ENCODE data around the gene ADARB2. TPM values are rescaled to one million over a fixed set of nuclear protein-coding genes. Genes with fewer than 3 reads are reported as not detected.

Gene ADARB2
- total and polyA plus RNA-seq, 2 donors, result 0.66 to 2.5 TPM

DNA sequence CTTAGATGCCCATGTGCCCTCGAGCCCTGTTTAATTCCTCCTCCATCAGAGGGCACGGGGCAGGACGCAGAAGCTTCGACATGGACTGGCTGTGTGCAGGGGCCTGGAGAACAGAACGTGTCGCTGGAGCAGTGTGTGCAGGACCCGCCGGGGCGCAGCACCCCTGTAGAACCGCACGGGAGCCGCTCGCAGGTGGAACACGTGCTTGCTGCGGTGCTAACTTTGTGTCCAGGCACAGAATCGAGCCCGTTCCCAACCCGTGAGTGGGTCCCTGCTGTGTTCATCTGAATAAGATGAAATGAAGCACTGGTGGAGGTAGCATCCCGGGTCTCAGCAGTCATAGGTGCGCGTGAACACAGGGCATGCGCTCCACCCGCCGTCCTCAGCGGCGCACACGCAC is 564.2 kb downstream of the ADARB2 start:
- Histone ChIP-seq H3K27ac (ENCODE audit: low read depth in 1 of 2, low read length in 1 of 2) (no peak overlapping the region), H3K27me3 (ENCODE audit: control insufficient read depth in 2 of 2, insufficient read depth in 1 of 2, low read length in 1 of 2) (no peaks in the 10 kb centered on the region), H3K4me3 (ENCODE audit: low read length in 2 of 2) (no peak overlapping the region), H3K9me3 (ENCODE audit: control insufficient read depth in 2 of 2, insufficient read depth in 1 of 2, low read length in 1 of 2) (no peaks in the 10 kb centered on the region), H3K4me1 (ENCODE audit: control insufficient read depth in 2 of 2, insufficient read depth in 2 of 2, low read length in 2 of 2) (no peaks in the 10 kb centered on the region), H3K36me3 (ENCODE audit: control insufficient read depth in 2 of 2, insufficient read depth in 2 of 2, low read length in 1 of 2) (no peaks in the 10 kb centered on the region)
- no peak for DNase-seq (ENCODE audit: low read depth in 6 of 9, low spot score in 9 of 9)
- WGBS, result 95% methylated on average over 27 of the region's 27 CpGs

DNA sequence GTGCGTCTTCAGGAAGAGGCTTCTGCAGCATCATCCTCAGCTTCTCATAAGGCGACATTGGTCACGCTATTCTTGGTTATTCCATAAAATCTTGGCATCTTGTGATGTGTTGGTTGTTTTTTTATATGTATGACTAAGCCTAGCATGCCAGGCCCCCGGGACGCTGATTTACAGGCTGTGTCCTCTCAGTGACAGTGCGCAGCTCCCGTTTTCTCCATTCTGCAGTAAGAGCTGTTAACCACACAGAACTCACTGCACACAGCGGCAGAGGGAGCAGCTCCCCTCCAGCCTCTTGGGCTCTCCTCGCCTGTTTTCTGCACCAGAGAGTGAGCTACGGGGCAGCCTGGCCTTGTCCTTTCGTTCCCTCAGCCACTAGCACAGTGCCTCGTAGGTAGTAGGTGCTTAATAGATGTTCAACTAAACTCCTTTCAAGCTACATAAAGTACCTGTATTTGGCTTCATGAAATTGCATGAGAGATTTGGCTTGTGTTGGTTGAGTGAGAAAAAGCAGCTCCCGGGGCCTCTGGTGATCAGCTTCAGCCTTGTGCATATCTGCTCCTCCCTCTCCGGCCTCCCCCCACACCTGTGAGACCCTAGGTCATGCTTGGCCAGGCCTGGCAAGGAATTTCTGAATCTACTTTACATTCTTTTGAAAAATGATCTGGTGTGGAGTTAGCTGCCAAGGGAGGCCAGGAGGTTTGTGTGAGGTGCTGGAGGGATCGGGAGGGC is 564.9 kb downstream of the ADARB2 start:
- Histone ChIP-seq H3K27me3 (ENCODE audit: control insufficient read depth in 2 of 2, insufficient read depth in 1 of 2, low read length in 1 of 2) (no peaks in the 10 kb centered on the region), H3K27ac (ENCODE audit: low read depth in 1 of 2, low read length in 1 of 2) (no peak overlapping the region), H3K36me3 (ENCODE audit: control insufficient read depth in 2 of 2, insufficient read depth in 2 of 2, low read length in 1 of 2) (no peaks in the 10 kb centered on the region), H3K9me3 (ENCODE audit: control insufficient read depth in 2 of 2, insufficient read depth in 1 of 2, low read length in 1 of 2) (no peaks in the 10 kb centered on the region), H3K4me1 (ENCODE audit: control insufficient read depth in 2 of 2, insufficient read depth in 2 of 2, low read length in 2 of 2) (no peaks in the 10 kb centered on the region), H3K4me3 (ENCODE audit: low read length in 2 of 2) (no peak overlapping the region)
- WGBS, result 89% methylated on average over 15 of the region's 15 CpGs
- DNase-seq (ENCODE audit: low read depth in 6 of 9, low spot score in 9 of 9), result no peak

DNA sequence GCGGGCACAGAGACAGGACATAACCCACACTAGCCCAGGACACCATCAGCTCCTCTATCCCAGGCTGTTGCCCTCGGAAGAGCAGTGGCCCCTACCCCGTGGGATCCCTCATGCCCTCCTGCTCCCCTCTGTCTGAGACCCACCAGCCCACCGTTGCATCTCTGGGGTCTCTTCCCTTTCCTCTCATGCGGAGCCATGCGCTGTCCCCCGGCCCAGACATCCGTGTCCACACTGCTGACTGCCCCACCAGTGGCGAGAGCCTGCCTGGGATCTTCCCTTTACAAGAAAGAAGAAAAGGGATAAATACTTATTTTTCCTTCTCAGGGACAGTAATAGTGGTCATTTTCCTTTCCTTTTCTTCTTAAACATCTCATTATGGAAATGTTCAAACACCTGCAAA is 565.7 kb downstream of the ADARB2 start:
- 90% methylated on average over 9 of the region's 9 CpGs for whole genome bisulfite sequencing
- no peak overlapping the region for H3K4me3 ChIP-seq (ENCODE audit: low read length in 2 of 2)
- no peaks in the 10 kb centered on the region for H3K27me3 ChIP-seq (ENCODE audit: control insufficient read depth in 2 of 2, insufficient read depth in 1 of 2, low read length in 1 of 2)
- H3K36me3 ChIP-seq (ENCODE audit: control insufficient read depth in 2 of 2, insufficient read depth in 2 of 2, low read length in 1 of 2), result no peaks in the 10 kb centered on the region
- no peak for DNase-seq (ENCODE audit: low read depth in 6 of 9, low spot score in 9 of 9)
- H3K4me1 ChIP-seq (ENCODE audit: control insufficient read depth in 2 of 2, insufficient read depth in 2 of 2, low read length in 2 of 2), result no peaks in the 10 kb centered on the region
- H3K9me3 ChIP-seq (ENCODE audit: control insufficient read depth in 2 of 2, insufficient read depth in 1 of 2, low read length in 1 of 2), result no peaks in the 10 kb centered on the region
- no peak overlapping the region for H3K27ac ChIP-seq (ENCODE audit: low read depth in 1 of 2, low read length in 1 of 2)

DNA sequence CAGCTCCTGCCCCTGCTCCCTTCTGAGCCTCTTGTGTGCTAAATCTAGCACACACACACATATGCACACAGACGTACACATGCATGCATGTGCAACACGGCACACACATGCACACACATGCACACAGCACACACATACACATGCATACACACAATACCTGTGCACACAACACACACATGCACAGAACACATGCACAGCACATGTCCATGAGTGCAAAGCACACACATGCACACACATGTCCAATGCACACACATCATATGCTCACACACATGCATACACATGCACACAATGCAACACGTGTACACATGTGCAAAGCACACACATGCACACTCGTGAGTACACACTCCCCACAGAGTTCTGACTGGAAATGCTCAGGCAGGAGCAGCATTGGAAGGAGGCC is 566.1 kb downstream of the ADARB2 start:
- H3K4me1 ChIP-seq (ENCODE audit: control insufficient read depth in 2 of 2, insufficient read depth in 2 of 2, low read length in 2 of 2), result no peaks in the 10 kb centered on the region
- H3K9me3 ChIP-seq (ENCODE audit: control insufficient read depth in 2 of 2, insufficient read depth in 1 of 2, low read length in 1 of 2), result no peaks in the 10 kb centered on the region
- no peaks in the 10 kb centered on the region for H3K36me3 ChIP-seq (ENCODE audit: control insufficient read depth in 2 of 2, insufficient read depth in 2 of 2, low read length in 1 of 2)
- no peak overlapping the region for H3K4me3 ChIP-seq (ENCODE audit: low read length in 2 of 2)
- H3K27ac ChIP-seq (ENCODE audit: low read depth in 1 of 2, low read length in 1 of 2), result no peak overlapping the region
- DNase-seq (ENCODE audit: low read depth in 6 of 9, low spot score in 9 of 9), result no peak
- H3K27me3 ChIP-seq (ENCODE audit: control insufficient read depth in 2 of 2, insufficient read depth in 1 of 2, low read length in 1 of 2), result no peaks in the 10 kb centered on the region
- WGBS, result 95% methylated on average over 4 of the region's 4 CpGs

DNA sequence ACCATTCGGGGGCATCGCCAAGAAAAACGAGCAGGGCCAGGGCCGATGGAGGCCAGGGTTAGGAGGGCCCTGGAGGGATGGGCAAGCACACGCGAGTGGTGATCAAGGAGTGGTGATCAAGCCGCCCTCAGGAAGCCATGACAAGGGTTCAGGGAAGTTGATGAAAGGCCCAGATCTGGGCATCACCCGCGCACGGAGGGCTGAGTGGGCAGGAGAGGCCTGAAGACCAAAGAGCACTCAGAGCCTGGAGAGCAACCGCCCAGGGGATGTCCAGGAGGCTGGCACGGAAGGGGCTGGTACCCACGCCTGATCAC is 566.5 kb downstream of the ADARB2 start:
- WGBS, result 96% methylated on average over 13 of the region's 13 CpGs
- no peaks in the 10 kb centered on the region for H3K36me3 ChIP-seq (ENCODE audit: control insufficient read depth in 2 of 2, insufficient read depth in 2 of 2, low read length in 1 of 2)
- H3K27ac ChIP-seq (ENCODE audit: low read depth in 1 of 2, low read length in 1 of 2), result no peak overlapping the region
- no peaks in the 10 kb centered on the region for H3K9me3 ChIP-seq (ENCODE audit: control insufficient read depth in 2 of 2, insufficient read depth in 1 of 2, low read length in 1 of 2)
- H3K4me3 ChIP-seq (ENCODE audit: low read length in 2 of 2), result no peak overlapping the region
- H3K27me3 ChIP-seq (ENCODE audit: control insufficient read depth in 2 of 2, insufficient read depth in 1 of 2, low read length in 1 of 2), result no peaks in the 10 kb centered on the region
- no peaks in the 10 kb centered on the region for H3K4me1 ChIP-seq (ENCODE audit: control insufficient read depth in 2 of 2, insufficient read depth in 2 of 2, low read length in 2 of 2)
- DNase-seq (ENCODE audit: low read depth in 6 of 9, low spot score in 9 of 9), result no peak

DNA sequence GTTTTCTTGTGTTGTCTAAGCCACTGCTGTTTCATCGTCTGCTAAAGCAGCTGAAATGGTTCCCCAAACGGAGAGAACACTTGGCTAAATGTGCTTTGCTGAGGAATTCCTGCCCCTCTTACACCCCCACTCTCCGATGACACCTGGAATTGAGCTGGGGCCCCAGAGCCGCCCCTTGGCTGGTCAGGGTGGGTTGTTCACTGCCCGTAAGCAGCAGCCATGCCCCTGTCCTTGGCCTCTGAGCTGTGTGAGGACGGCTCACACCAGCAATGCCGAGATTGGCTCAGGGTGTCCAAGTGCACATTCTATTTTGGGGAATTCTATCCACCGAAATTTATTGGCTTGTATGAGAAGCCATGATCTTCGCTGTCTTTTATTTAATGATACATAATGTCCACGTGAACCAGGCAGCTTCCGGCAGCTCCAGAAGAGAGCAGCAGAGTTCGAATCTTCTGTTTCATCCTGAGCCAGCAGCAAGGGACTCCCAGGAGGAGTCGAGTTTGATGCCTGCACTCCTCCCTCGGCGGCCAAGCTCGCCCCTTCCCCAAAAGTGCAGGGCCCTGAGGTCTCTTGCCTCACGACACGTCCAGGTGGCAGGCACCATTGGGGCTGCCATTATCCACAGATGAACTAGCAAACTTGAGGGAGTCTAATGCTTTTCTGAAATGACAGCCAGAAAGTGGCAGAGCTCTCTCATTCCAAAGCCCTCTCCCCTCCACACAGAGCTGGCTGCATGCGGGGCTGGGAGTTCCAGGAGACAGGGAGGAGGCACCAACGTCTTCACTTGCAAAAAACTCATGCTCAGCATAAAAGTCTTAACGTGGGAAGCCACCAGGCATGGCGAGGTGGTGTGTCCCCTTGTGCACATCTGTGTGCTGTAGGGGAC is 567.1 kb downstream of the ADARB2 start:
- Histone ChIP-seq H3K9me3 (ENCODE audit: control insufficient read depth in 2 of 2, insufficient read depth in 1 of 2, low read length in 1 of 2) (no peaks in the 10 kb centered on the region), H3K27me3 (ENCODE audit: control insufficient read depth in 2 of 2, insufficient read depth in 1 of 2, low read length in 1 of 2) (no peaks in the 10 kb centered on the region), H3K4me3 (ENCODE audit: low read length in 2 of 2) (no peak overlapping the region), H3K36me3 (ENCODE audit: control insufficient read depth in 2 of 2, insufficient read depth in 2 of 2, low read length in 1 of 2) (no peaks in the 10 kb centered on the region), H3K27ac (ENCODE audit: low read depth in 1 of 2, low read length in 1 of 2) (no peak overlapping the region), H3K4me1 (ENCODE audit: control insufficient read depth in 2 of 2, insufficient read depth in 2 of 2, low read length in 2 of 2) (no peaks in the 10 kb centered on the region)
- 82% methylated on average over 22 of the region's 22 CpGs for WGBS
- DNase-seq (ENCODE audit: low read depth in 6 of 9, low spot score in 9 of 9), result no peak

DNA sequence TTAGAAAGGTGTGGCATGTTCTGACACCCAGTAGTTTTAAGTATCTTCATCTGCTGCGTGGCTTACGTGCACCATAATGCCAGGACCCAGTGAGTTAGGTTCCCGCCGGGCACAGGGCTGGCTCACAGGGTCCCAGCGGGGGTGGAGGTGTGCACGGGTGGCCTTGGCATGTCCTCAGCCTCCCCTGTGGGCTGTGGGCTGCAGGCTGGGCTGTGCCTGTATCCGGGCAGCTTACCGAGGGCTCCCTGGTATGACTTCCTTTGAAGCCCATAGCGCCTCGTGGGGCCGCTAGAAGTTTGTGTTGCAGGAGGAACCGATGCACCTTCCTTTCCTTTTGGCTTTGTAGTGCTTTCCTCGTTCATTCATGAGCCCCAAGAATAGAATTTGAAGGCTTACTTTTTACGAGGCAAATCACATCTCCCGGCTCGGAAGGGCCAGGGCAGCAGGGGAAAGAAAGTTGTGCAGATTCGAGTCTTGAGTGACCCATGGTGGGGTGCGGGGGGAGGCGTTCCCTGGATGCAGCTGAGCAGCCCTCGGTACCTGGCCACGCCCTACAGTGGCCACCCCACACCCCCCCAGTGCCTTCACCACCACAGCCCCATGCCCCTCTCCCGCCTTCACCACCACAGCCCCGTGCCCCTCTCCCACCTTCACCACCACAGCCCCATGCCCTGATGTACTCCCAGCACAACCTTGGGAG is 568.0 kb downstream of the ADARB2 start:
- no peak overlapping the region for H3K27ac ChIP-seq (ENCODE audit: low read depth in 1 of 2, low read length in 1 of 2)
- no peaks in the 10 kb centered on the region for H3K36me3 ChIP-seq (ENCODE audit: control insufficient read depth in 2 of 2, insufficient read depth in 2 of 2, low read length in 1 of 2)
- no peak for DNase-seq (ENCODE audit: low read depth in 6 of 9, low spot score in 9 of 9)
- no peak overlapping the region for H3K4me3 ChIP-seq (ENCODE audit: low read length in 2 of 2)
- no peaks in the 10 kb centered on the region for H3K27me3 ChIP-seq (ENCODE audit: control insufficient read depth in 2 of 2, insufficient read depth in 1 of 2, low read length in 1 of 2)
- no peaks in the 10 kb centered on the region for H3K4me1 ChIP-seq (ENCODE audit: control insufficient read depth in 2 of 2, insufficient read depth in 2 of 2, low read length in 2 of 2)
- 84% methylated on average over 23 of the region's 23 CpGs for WGBS
- H3K9me3 ChIP-seq (ENCODE audit: control insufficient read depth in 2 of 2, insufficient read depth in 1 of 2, low read length in 1 of 2), result no peaks in the 10 kb centered on the region

DNA sequence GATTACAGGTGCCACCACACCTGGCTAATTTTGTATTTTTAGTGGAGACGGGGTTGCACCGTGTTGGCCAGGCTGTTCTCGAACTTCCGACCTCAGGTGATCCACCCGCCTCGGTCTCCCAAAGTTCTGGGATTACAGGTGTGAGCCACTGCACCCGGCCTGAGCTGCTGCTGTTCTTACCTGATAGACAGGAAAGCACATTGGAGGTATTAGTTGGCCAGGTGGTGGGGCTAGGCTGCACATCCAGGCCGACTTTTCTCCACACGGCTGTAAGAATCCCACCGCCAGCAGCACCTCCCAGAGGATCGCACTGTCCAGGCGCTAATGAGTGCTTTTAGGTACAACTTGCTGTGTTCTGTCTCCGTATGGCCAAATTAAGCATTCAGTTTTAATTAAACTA is 568.6 kb downstream of the ADARB2 start:
- Histone ChIP-seq H3K27ac (ENCODE audit: low read depth in 1 of 2, low read length in 1 of 2) (no peak overlapping the region), H3K9me3 (ENCODE audit: control insufficient read depth in 2 of 2, insufficient read depth in 1 of 2, low read length in 1 of 2) (no peaks in the 10 kb centered on the region), H3K4me3 (ENCODE audit: low read length in 2 of 2) (no peak overlapping the region), H3K4me1 (ENCODE audit: control insufficient read depth in 2 of 2, insufficient read depth in 2 of 2, low read length in 2 of 2) (no peaks in the 10 kb centered on the region), H3K36me3 (ENCODE audit: control insufficient read depth in 2 of 2, insufficient read depth in 2 of 2, low read length in 1 of 2) (no peaks in the 10 kb centered on the region), H3K27me3 (ENCODE audit: control insufficient read depth in 2 of 2, insufficient read depth in 1 of 2, low read length in 1 of 2) (no peaks in the 10 kb centered on the region)
- DNase-seq (ENCODE audit: low read depth in 6 of 9, low spot score in 9 of 9), result no peak
- WGBS, result 93% methylated on average over 13 of the region's 13 CpGs

DNA sequence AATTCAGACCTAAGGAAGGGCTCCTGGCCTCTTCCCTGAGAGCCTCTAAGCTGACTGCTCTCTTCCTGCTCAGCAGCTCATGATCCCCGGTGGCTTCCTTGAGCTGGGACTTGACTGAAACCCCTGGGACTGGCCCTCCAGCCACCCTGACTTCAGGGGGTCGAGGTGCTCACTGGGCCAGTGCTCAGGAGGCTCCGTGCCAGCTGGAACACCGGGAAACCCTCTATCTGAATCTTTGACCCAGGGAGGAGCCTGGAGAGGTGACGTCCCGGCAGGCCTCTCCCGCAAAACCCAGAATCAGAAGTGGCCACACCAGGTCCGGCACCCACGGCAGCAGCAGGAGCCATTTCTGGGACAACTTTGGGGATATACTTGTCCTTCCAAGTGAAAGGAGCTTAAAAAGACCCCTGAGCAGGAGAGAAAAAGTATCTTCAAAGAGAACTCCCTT is 570.5 kb downstream of the ADARB2 start:
- no peak overlapping the region for H3K4me3 ChIP-seq (ENCODE audit: low read length in 2 of 2)
- DNase-seq (ENCODE audit: low read depth in 6 of 9, low spot score in 9 of 9), result no peak
- H3K36me3 ChIP-seq (ENCODE audit: control insufficient read depth in 2 of 2, insufficient read depth in 2 of 2, low read length in 1 of 2), result no peaks in the 10 kb centered on the region
- no peak overlapping the region for H3K27ac ChIP-seq (ENCODE audit: low read depth in 1 of 2, low read length in 1 of 2)
- no peaks in the 10 kb centered on the region for H3K9me3 ChIP-seq (ENCODE audit: control insufficient read depth in 2 of 2, insufficient read depth in 1 of 2, low read length in 1 of 2)
- no peaks in the 10 kb centered on the region for H3K4me1 ChIP-seq (ENCODE audit: control insufficient read depth in 2 of 2, insufficient read depth in 2 of 2, low read length in 2 of 2)
- no peaks in the 10 kb centered on the region for H3K27me3 ChIP-seq (ENCODE audit: control insufficient read depth in 2 of 2, insufficient read depth in 1 of 2, low read length in 1 of 2)
- WGBS, result 91% methylated on average over 9 of the region's 9 CpGs

Data from thymus (tissue), 11 donors.